ENCODE data around the gene PARD3B. TPM values are rescaled to one million over a fixed set of nuclear protein-coding genes. Genes with fewer than 3 reads are reported as not detected.

PARD3B gene
- total and polyA plus RNA-seq, 2 of the 4 experiments (the other 2 are of a cell fraction), result 3.3 to 15.6 TPM

DNA sequence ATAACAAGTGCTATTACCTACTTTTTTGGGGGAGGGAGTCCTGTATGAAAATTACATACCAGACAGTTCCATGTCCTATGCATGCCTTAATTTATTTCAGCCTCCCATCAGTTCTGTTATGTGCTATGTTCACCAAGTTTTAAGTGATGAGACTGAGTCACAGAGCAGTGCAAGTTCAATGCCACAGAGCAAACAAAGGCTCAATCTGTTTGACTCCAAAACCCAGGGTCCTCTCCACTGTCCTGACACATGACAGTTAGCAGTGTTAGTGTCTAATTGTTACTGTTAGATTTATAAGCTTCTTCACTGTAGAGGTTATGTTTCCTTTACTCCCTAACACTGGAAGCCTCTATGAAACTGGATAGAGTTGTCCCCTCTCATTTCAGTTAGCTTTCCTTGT lies 498.0 kb downstream of the PARD3B start:
- Histone ChIP-seq H3K36me3 (ENCODE audit: control insufficient read depth, insufficient read depth, low read length) (no peaks in the 10 kb centered on the region), H2AK9ac (replicated peaks; ENCODE audit: low read depth, low read length, poor library complexity) (no peak overlapping the region), H2BK5ac (ENCODE audit: low read depth, low read length, poor library complexity, severe bottlenecking) (no peak overlapping the region), H3K27me3 (ENCODE audit: control insufficient read depth, insufficient read depth, low read length) (no peaks in the 10 kb centered on the region), H3K4me3 (ENCODE audit: insufficient read depth, low read depth, low read length) (no peak overlapping the region), H2BK15ac (ENCODE audit: low read depth, low read length) (no peak overlapping the region), H3K4ac (ENCODE audit: low read depth, low read length) (no peak overlapping the region), H3K9me3 (ENCODE audit: control insufficient read depth, insufficient read depth, low read length) (no peaks in the 10 kb centered on the region), H3K9me1 (ENCODE audit: insufficient read depth, low read length) (peaks cover 2% of the 10 kb centered on the region), H4K20me1 (ENCODE audit: insufficient read depth, low read length) (no peaks in the 10 kb centered on the region), H3K18ac (ENCODE audit: low read depth, low read length) (no peak overlapping the region), H2BK20ac (ENCODE audit: low read depth, low read length) (no peak overlapping the region), H4K91ac (ENCODE audit: insufficient read depth, low read depth, low read length) (no peak overlapping the region), H3K14ac (replicated peaks; ENCODE audit: low read depth, low read length) (no peak overlapping the region), H2BK120ac (ENCODE audit: low read depth, low read length) (no peak overlapping the region), H3K23ac (ENCODE audit: low read depth, low read length) (no peak overlapping the region), H4K5ac (ENCODE audit: low read depth, low read length) (no peak overlapping the region), H3K27ac (ENCODE audit: insufficient read depth, low read length) (no peak overlapping the region), H4K8ac (ENCODE audit: low read depth in 2 of 2, low read length in 2 of 2) (no peak overlapping the region), H3K4me1 (ENCODE audit: control insufficient read depth, insufficient read depth, low read length) (no peaks in the 10 kb centered on the region), H3K79me1 (ENCODE audit: low read depth in 1 of 2, low read length in 2 of 2) (peaks cover 0 to 3% of the 10 kb centered on the region in 2 experiments; a peak in 1 of 4 replicates), H2AFZ (replicated peaks; ENCODE audit: low read length, poor library complexity) (no peak overlapping the region), H3K56ac (ENCODE audit: extremely low read depth, insufficient read depth, low read length) (no peak overlapping the region), H3K4me2 (ENCODE audit: low read depth, low read length) (no peak overlapping the region), H2AK5ac (ENCODE audit: low read depth, low read length) (no peak overlapping the region), H3K9ac (ENCODE audit: low read depth, low read length) (no peak overlapping the region)
- no TSS peak for BruUV-seq (replicated peaks)
- TF ChIP-seq FOS (IDR thresholded peaks at IDR 0.05; ENCODE audit: low read depth, low read length) (no peak), RAD21 (IDR thresholded peaks at IDR 0.05; ENCODE audit: low read length) (no peak), CHD1 (IDR thresholded peaks at IDR 0.05; ENCODE audit: low read depth, low read length) (no peak), SMC3 (IDR thresholded peaks at IDR 0.05; ENCODE audit: low read depth, low read length) (no peak), CEBPB (IDR thresholded peaks at IDR 0.05; ENCODE audit: low read depth, low read length) (no peak)
- TF ChIP-seq, protein P1, sequence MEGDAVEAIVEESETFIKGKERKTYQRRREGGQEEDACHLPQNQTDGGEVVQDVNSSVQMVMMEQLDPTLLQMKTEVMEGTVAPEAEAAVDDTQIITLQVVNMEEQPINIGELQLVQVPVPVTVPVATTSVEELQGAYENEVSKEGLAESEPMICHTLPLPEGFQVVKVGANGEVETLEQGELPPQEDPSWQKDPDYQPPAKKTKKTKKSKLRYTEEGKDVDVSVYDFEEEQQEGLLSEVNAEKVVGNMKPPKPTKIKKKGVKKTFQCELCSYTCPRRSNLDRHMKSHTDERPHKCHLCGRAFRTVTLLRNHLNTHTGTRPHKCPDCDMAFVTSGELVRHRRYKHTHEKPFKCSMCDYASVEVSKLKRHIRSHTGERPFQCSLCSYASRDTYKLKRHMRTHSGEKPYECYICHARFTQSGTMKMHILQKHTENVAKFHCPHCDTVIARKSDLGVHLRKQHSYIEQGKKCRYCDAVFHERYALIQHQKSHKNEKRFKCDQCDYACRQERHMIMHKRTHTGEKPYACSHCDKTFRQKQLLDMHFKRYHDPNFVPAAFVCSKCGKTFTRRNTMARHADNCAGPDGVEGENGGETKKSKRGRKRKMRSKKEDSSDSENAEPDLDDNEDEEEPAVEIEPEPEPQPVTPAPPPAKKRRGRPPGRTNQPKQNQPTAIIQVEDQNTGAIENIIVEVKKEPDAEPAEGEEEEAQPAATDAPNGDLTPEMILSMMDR (conservative IDR thresholded peaks at IDR 0.05; ENCODE audit: low read depth, low read length), result no peak
- CTCF ChIA-PET, result interaction anchor here (1.5 kb wide), 1 partner anchor 10 kb away, joined by 3 read pairs; no protein-coding TSS in a partner anchor
- no peak for ATAC-seq (ENCODE audit: low read depth)
- dilution Hi-C loops (cut with HindIII; ENCODE audit: low sequenced_read_pairs, unreplicated experiment), result no loop called here
- no peak for DNase-seq
- POLR2A ChIA-PET (ENCODE audit: unreplicated experiment), result no interaction called here
- in situ Hi-C loops (cut with MboI; ENCODE audit: low sequenced_read_pairs), result no loop called here
- intact Hi-C loops (cut with micrococcal nuclease), result no loop called here
